DMS53 (cell line): Measurements from ENCODE around the gene METTL8.
"Not testable (repeated sequence)": the region's sequence is repeated elsewhere in the genome, so short reads cannot be mapped to it uniquely, and the experiment has no call there.

Experiments
- DNase-seq: peaks from one replicate; lab custom pipeline; 2025; lab: John Stamatoyannopoulos, UW

Gene METTL8

DNA sequence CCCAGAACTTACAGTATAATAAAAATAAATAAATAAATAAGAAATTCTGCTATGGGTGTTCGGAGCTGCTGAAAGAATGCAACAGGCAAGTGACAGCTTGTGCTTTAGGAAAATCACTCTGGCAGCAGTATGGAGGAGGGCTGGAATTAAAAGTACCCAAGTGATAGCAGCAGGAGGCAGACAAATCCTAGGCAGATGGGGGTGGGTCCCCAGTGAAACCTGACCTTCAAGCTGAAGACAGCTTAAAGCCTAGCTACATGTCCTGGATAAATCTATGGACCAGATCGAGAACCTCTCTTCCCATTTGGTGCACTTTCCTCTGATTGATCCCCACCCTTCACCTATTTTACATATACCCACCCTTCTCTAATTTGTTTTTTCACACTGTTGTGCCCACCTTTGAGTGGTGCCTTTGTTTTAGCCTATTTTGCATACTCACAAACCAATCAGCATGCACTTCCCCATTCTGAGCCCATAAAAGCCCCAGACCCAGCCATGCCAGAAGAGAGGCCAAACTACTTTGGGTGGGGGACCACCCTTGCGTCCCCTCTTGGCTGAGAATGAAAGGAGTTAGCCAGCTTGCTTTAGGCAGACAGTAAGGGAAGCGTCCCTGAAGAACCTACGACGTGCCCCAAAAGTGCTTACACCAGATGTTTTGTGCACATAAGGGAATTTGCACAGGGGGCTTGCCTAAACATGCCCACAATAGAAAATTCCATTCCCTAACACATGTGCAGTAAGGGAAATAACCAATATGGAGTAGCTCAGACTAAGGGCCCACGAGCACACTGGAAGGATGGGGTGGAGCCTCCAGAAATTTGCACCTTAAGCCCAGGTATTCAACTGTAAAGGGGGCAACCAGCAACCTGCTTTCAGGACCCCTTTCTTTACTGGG is 3.0 kb downstream of the METTL8 start:
- DNase-seq: peak; percentile 29

- peak; percentile 8 for DNase-seq
These were observed 10.9 kb downstream of the METTL8 start for GRCh38 chr2:171422710-171423495.

DNA sequence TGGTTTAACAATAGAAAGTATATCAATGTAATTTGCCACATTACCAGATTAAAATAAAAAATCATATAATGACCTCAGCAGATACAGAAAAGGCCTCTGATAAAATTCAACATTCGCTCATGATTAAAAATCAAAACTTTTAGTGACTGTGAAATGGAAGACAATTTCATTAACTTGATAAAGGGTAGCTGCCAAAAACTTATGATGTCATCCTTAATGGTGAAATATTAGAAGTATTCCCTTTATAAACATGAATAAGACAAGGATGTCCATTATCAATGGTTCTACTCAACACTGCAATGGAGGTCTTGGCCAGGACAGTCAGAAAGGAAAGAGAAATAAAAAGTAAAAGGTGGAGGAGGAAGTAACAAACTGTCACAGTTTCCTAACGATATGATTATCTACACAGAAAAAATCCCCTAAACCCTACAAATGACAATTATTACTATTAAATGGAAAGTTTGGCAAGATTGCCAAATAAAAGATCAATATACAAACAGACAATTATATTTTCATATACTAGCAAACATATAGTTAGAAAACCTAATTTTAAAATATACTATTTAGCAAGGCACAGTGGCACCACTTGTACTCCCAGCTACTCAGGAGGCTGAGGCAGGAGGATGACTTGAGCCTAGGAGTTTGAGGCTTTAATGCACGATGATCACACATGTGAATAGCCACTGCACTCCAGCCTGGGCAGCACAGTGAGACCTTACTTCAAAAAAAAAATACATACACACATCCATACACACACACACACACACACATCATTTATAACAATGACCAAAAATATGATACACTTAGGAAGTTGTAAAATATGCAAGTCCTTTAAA is 12.8 kb downstream of the METTL8 start:
- DNase-seq: no peak

GRCh38 chr2:171419333-171419732 is 14.5 kb downstream of the METTL8 start:
- no peak for DNase-seq

DNA sequence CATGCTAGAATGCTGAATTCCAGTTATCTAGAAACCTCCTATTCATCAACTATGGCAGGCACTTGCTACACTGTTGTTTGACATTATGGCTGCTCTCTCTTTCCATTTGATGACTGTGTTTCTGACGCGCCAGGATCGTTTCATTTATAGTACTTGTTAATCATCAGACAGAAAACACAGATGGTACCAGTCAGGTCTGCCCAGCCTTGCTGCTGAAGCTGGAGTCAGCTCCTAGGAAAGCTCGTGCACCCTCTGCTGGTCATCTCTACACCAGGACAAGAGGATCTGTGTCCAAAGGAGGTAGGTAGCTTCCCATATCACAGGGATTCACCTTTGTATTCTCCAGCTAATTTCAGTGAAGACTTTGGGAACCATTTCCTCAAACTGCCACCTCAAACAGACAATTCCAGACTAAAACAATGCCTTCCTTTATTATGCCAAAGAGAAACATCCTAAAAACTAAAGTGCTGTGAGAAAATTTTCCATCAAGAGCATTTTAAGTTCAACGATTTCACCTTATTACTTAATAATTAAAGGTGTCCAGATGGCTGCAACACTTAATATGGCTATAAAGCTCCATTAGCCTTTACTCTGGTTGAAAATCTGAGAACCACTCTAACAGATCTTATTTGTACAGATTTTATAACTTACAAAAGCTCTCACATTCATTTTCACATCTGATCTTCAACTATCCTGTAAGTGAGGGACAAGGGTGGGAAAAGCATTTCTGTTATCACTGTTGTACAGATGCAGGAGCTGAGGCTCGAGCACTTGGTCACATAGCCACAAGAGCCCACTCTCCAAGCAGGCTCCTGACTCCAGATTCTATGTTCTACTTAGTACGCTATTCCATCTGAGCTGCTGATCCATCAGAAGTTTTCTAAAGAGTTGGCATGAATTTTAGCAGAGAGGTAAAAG is 17.5 kb downstream of the METTL8 start:
- DNase-seq: peak; percentile 99

DNA sequence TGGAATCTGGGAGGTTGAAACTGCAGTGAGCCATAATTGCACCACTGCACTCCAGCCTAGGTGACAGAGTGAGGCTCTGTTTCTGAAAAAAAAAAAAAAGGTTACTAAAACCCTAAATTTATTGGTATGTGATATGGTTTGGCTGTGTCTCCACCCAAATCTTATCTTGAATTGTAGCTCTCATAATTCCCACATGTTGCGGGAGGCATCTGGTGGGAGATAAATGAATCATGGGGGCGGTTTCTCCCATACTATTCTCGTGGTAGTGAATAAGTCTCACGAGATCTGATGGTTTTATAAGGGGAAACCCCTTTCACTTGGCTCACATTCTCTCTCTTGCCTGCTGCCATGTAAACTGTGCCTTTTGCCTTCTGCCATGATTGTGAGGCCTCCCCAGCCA is 19.1 kb downstream of the METTL8 start:
- DNase-seq: not testable (repeated sequence)

- DNase-seq: no peak
These were observed 21.1 kb downstream of the METTL8 start for GRCh38 chr2:171412571-171413175.

DNA sequence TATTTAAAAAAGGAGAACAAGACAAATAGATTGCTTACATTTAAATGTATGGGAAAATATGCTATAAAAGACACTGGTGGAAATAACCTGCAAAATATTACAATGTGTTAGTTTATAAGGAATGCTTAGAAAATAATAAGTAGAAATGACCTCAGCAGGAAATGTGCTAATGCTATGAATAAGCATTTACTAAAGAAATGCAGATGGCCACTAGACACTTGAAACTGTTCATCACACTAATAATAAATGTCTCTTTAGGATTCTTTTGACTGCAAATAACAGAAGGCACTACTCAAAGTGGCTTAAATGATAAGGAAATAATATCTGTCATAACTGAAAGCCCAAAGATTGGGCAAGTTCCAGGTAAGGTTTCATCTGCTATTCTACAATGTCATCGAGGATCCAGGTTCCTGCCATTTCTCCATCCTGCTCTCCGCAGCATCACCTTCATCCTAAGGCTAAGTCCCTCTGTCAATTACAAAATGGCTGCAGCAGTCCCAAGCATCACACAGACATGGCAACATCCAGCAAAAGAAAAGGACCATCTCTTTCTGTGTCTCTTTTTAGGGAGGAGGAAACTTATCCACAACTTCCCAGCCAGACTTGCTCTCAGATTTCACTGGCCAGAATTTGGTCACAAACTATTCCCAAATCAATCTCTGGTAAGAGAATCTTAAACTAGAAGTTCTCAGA is 21.9 kb downstream of the METTL8 start:
- no peak for DNase-seq

GRCh38 chr2:171411214-171411613 is 22.6 kb downstream of the METTL8 start:
- DNase-seq: no peak

GRCh38 chr2:171410624-171411023 is 23.2 kb downstream of the METTL8 start:
- no peak for DNase-seq

GRCh38 chr2:171410101-171410500 is 23.7 kb downstream of the METTL8 start:
- DNase-seq: no peak

DNA sequence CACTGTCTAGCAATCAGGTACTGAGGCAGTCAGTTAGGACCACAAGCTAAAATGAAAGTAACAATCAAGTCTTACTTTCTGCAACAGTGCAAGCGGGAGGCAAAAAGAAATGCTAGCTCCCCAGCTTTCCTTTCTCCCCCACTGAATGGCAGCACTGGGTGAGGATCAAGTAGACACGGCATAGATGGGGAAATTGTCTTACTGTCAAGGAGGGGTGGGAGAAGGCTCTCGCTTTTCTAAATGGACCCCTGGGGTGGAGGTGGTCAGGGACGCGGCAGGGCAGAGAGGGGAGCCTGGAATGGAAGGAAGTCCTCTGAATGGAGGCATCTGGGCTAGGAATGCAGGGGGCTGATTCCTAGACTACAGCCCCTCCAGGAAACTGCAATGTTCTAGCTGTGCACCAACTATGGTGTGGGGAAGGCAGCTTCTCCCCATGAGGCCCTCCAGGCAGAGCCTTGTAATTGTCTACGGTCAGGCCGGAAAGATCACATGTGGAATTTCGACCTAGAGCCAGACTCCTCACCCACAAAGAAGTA is 24.3 kb downstream of the METTL8 start:
- no peak for DNase-seq

DNA sequence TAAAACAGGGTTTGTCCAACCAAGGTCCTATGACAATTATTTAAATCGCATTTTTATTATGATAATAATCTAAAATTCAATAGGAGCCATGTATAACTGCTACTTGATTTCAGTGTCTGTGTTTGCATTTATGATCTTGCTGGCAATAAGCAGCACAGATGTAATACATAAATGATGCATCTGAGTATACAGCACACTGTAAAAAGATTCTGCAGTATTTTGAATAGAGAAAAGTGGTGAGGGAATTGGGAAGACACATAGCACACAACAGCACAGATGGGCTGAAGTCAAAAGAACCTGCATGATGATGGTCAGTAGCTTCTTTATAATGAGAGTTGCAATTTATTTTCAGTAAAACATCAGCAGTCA is 26.1 kb downstream of the METTL8 start:
- DNase-seq: no peak

- DNase-seq: peak; percentile 24
These were observed 26.6 kb downstream of the METTL8 start for GRCh38 chr2:171407030-171407675.

DNA sequence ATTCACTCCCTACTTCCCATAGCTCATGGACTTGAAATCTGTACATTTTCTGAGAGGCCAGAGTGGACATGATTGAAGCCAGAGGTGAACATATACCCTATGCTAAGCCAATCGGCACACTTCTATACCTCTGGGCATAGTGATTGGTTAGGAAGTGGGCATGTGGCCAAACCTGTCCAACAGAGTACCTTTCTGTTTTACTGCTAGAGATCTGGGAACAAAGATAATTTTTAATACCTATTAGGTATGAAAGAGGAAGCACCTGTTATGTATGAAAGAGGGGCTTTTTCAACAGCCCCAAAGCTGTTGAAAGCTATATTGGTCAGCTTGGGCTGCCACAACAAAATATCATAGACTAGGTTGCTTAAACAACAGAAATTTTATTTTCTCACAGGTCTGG is 27.7 kb downstream of the METTL8 start:
- DNase-seq: no peak

DNA sequence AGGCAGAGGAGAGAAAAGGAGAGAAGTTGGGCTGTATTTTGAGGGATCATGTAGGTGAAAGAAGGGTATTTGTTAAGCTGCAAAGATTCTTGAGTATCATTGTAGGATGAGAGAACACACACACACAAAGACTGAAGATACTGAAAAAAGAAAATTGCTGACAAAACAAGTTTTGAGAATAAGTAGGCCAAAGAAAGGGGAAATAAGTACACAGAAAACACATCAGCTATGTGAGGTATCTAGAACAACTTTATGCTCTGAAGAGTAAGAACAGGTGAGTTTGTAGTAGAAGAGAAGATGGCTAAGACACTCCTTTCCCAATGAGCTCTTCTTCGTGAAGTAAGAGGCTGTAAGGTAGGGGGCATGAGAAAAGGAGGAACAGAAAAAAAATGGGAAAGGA is 28.2 kb downstream of the METTL8 start:
- DNase-seq: no peak

- DNase-seq: peak; percentile 21
These were observed 29.1 kb downstream of the METTL8 start for GRCh38 chr2:171404719-171405118.

- peak; percentile 94 for DNase-seq
These were observed 29.5 kb downstream of the METTL8 start for GRCh38 chr2:171404261-171404660.

GRCh38 chr2:171402906-171403580 is 30.7 kb downstream of the METTL8 start:
- no peak for DNase-seq
